ENCODE measurements around the gene ZNF740. TPM values are rescaled to one million over a fixed set of nuclear protein-coding genes. Genes with fewer than 3 reads are reported as not detected.
"Not testable (repeated sequence)": the region's sequence is repeated elsewhere in the genome, so short reads cannot be mapped to it uniquely, and the experiment has no call there.

Gene ZNF740
- total RNA-seq, 1 donor from 2014 or later, result 38.4 TPM

- Mint-ChIP-seq H3K27ac (no peak overlapping the region), H3K9me3 (no peaks in the 10 kb centered on the region), H3K4me1 (peaks cover 7% of the 10 kb centered on the region), H3K4me3 (no peak overlapping the region), H3K36me3 (no peaks in the 10 kb centered on the region), H3K27me3 (ENCODE audit: insufficient read depth, low read depth) (no peaks in the 10 kb centered on the region)
- Histone ChIP-seq H3K4me1 (peaks cover 4% of the 10 kb centered on the region), H3K9me3 (ENCODE audit: low read depth) (no peaks in the 10 kb centered on the region), H3K4me2 (no peak overlapping the region), H3K79me2 (ENCODE audit: low read depth) (no peaks in the 10 kb centered on the region), H2AFZ (replicated peaks) (no peak overlapping the region), H3F3A (ENCODE audit: low read depth) (peaks cover 5% of the 10 kb centered on the region), H3K27me3 (no peaks in the 10 kb centered on the region), H4K20me1 (ENCODE audit: low read depth) (no peaks in the 10 kb centered on the region), H3K4me3 (no peak overlapping the region), H3K9ac (no peak overlapping the region), H3K27ac (no peak overlapping the region), H3K36me3 (no peaks in the 10 kb centered on the region)
- DNase-seq (ENCODE audit: low spot score), result no peak
- TF ChIP-seq EZH2phosphoT487 (IDR thresholded peaks at IDR 0.05) (no peak), CTCF (IDR thresholded peaks at IDR 0.05) (no peak), EZH2 (IDR thresholded peaks at IDR 0.05) (no peak)
These were observed 19.2 kb upstream of the ZNF740 start for GRCh38 chr12:53161119-53161911.

- H2AFZ ChIP-seq (replicated peaks); H4K20me1 ChIP-seq (ENCODE audit: low read depth); H3K4me3 Mint-ChIP-seq; H3F3A ChIP-seq (ENCODE audit: low read depth); H3K27ac Mint-ChIP-seq; H3K9me3 ChIP-seq (ENCODE audit: low read depth); H3K36me3 ChIP-seq; H3K4me2 ChIP-seq; H3K27me3 Mint-ChIP-seq (ENCODE audit: insufficient read depth, low read depth); H3K27me3 ChIP-seq; H3K4me3 ChIP-seq; H3K9ac ChIP-seq; H3K36me3 Mint-ChIP-seq; DNase-seq (ENCODE audit: low spot score); H3K79me2 ChIP-seq (ENCODE audit: low read depth); H3K27ac ChIP-seq; H3K9me3 Mint-ChIP-seq; H3K4me1 ChIP-seq; H3K4me1 Mint-ChIP-seq: not testable (repeated sequence)
These were observed 17.5 kb upstream of the ZNF740 start for GRCh38 chr12:53163008-53163407.

GRCh38 chr12:53166837-53167236 lies 13.7 kb upstream of the ZNF740 start:
- no peak overlapping the region for H3K27ac ChIP-seq
- H3K27me3 ChIP-seq, result no peaks in the 10 kb centered on the region
- H3K4me1 ChIP-seq, result no peaks in the 10 kb centered on the region
- no peak for DNase-seq (ENCODE audit: low spot score)
- TF ChIP-seq EZH2phosphoT487 (IDR thresholded peaks at IDR 0.05), result no peak
- TF ChIP-seq CTCF (IDR thresholded peaks at IDR 0.05), result no peak
- TF ChIP-seq EZH2 (IDR thresholded peaks at IDR 0.05), result no peak
- no peaks in the 10 kb centered on the region for H3K79me2 ChIP-seq (ENCODE audit: low read depth)
- no peaks in the 10 kb centered on the region for H3F3A ChIP-seq (ENCODE audit: low read depth)
- no peak overlapping the region for H3K27ac Mint-ChIP-seq
- no peak overlapping the region for H2AFZ ChIP-seq (replicated peaks)
- H3K9me3 Mint-ChIP-seq, result no peaks in the 10 kb centered on the region
- H3K4me2 ChIP-seq, result no peak overlapping the region
- no peak overlapping the region for H3K4me3 ChIP-seq
- H3K9ac ChIP-seq, result no peak overlapping the region
- H3K36me3 ChIP-seq, result no peaks in the 10 kb centered on the region
- no peaks in the 10 kb centered on the region for H3K9me3 ChIP-seq (ENCODE audit: low read depth)
- H3K27me3 Mint-ChIP-seq (ENCODE audit: insufficient read depth, low read depth), result no peaks in the 10 kb centered on the region
- peaks cover 3% of the 10 kb centered on the region for H3K36me3 Mint-ChIP-seq
- no peaks in the 10 kb centered on the region for H3K4me1 Mint-ChIP-seq
- no peak overlapping the region for H3K4me3 Mint-ChIP-seq
- H4K20me1 ChIP-seq (ENCODE audit: low read depth), result no peaks in the 10 kb centered on the region

- no peak overlapping the region for H3K4me3 ChIP-seq
- no peak overlapping the region for H2AFZ ChIP-seq (replicated peaks)
- H3K9me3 Mint-ChIP-seq, result no peaks in the 10 kb centered on the region
- H3K4me1 ChIP-seq, result peaks cover under 1% of the 10 kb centered on the region
- H3K4me2 ChIP-seq, result no peak overlapping the region
- H3K9me3 ChIP-seq (ENCODE audit: low read depth), result no peaks in the 10 kb centered on the region
- TF ChIP-seq EZH2 (IDR thresholded peaks at IDR 0.05) (no peak), EZH2phosphoT487 (IDR thresholded peaks at IDR 0.05) (no peak), CTCF (IDR thresholded peaks at IDR 0.05) (no peak)
- H3K27ac Mint-ChIP-seq, result no peak overlapping the region
- H3K27ac ChIP-seq, result no peak overlapping the region
- H3K27me3 Mint-ChIP-seq (ENCODE audit: insufficient read depth, low read depth), result peaks cover 6% of the 10 kb centered on the region
- peaks cover 4% of the 10 kb centered on the region for H3F3A ChIP-seq (ENCODE audit: low read depth)
- peaks cover 23% of the 10 kb centered on the region for H3K27me3 ChIP-seq
- peaks cover 3% of the 10 kb centered on the region for H4K20me1 ChIP-seq (ENCODE audit: low read depth)
- H3K9ac ChIP-seq, result no peak overlapping the region
- H3K36me3 ChIP-seq, result no peaks in the 10 kb centered on the region
- H3K4me3 Mint-ChIP-seq, result no peak overlapping the region
- no peak for DNase-seq (ENCODE audit: low spot score)
- H3K79me2 ChIP-seq (ENCODE audit: low read depth), result no peaks in the 10 kb centered on the region
- H3K4me1 Mint-ChIP-seq, result peaks cover under 1% of the 10 kb centered on the region
- H3K36me3 Mint-ChIP-seq, result peaks cover 3% of the 10 kb centered on the region
These were observed 10.9 kb upstream of the ZNF740 start for GRCh38 chr12:53169644-53170043.
